Fibroblast of skin of abdomen (primary cell): Measurements from ENCODE around the gene KLHL11.
"Not testable (repeated sequence)": the region's sequence is repeated elsewhere in the genome, so short reads cannot be mapped to it uniquely, and the experiment has no call there.

ENCODE experiments used
- DNase-seq: peaks from one replicate; pipeline ENCODE4 v3.0.0-alpha.2; 2013

The KLHL11 gene

DNA sequence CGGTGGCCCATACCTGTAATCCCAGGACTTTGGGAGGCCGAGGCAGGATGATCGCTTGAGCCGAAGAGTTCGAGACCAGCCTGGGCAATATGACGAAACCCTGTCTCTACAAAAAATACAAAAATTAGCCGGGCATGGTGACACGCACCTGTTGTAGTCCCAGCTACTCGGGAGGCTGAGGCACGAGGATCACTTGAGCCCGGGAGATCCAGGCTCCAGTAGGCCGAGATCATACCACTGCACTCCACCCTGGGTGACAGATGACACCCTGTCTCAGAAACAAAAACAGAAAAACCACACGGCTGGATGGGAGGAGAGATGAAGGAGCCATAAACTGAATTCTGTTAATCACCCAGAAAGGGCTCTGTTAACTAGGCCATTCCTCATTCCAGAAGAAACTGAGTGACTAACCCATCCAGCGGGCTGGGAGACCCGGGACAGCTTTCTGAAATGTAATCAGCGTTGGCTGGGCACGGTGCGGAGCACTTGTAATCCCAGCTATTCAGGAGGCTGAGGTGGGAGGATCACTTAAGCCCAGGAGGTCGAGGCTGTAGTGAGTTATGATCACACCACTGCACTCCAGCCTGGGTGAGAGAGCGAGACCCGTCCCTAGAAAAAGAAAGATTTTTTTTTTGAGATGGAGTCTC is 28.6 kb downstream of the KLHL11 start:
- no peak for DNase-seq

DNA sequence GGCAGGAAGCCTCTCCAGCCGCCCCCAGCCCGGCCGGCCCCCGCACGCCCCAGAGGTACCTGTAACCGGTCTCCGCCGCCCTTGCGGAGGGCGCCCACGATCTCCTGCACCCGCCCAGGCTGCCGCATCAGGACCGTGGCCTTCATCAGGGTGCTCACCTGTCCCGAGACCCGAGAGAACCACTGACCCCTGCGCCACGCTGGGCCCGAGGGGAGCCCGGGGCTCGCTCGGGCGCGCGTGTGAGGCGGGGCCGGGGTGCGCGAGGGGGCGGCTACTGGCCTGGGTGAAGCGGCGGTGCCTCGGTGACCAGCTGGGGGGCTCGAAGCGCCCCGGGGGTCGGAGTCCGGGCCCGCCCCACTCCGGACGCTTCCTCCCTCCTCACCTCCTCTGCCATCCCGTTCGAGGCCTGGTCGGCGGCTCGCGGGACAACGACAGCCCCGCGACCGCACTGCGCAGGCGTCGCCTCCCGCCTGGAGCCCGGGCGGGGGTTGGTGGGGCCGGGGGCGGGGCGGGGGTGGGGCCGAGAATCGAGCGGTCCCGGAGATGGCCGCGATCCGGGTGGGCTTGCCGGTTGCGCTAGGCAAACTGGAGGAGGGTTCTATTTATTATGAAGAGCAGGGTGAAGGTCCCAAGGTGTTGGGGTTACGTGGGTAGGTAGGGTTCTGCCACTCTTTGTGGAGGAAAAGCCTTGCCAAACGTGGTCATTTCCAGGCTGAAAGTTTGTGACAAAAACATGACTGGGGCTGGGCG is 29.2 kb downstream of the KLHL11 start, which contains the start of gene NT5C3B:
TSS of gene NT5C3B (minus strand) at position 433 of the 750 bp plus-strand sequence. CDS start at position 394, 39 bp downstream.
- peak; percentile 51 for DNase-seq

DNA sequence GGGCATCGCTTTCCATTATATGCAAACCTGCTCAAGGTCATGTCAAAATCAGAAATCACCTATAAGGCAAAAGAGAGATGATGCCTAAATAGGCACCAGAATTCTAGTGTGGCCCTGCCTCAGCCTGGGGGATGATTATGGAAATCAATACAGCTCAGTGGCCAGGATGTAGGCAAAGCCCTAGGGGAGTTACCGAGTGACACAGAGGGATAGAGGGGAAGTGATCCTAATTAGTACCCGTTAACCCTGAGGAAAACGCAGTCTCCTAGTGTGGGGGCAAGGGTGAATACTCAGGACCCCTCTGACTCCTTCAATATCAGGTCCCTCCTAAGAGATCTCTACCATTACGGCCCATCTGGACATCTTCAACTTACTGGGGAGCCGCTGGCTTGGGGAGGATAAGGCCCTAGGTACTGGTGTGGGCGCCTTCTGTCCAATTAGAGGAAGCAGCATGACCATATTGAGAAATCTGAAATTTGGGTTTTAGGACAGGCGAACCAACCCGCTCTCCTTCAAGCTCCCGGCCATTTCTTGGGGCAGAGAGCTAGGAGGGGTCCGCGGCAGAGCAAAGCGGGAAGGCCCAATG is 29.9 kb downstream of the KLHL11 start:
- no peak for DNase-seq

DNA sequence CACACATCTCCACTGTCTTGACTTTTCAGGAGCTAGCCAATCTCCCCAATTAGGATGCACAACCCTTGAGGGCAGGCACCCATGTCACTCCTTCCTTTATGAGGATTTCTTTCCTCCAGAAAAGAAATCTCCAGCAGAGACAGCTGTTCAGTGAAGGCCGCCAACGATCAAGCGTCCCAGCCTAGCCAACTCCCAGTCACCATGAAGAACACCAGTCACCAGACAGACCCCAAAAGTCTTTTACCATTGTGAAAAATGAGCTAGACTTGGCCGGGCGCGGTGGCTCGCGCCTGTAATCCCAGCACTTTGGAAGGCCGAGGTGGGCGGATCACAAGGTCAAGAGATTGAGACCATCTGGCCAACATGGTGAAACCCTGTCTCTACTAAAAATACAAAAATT is 35.3 kb downstream of the KLHL11 start:
- DNase-seq = not testable (repeated sequence)

DNA sequence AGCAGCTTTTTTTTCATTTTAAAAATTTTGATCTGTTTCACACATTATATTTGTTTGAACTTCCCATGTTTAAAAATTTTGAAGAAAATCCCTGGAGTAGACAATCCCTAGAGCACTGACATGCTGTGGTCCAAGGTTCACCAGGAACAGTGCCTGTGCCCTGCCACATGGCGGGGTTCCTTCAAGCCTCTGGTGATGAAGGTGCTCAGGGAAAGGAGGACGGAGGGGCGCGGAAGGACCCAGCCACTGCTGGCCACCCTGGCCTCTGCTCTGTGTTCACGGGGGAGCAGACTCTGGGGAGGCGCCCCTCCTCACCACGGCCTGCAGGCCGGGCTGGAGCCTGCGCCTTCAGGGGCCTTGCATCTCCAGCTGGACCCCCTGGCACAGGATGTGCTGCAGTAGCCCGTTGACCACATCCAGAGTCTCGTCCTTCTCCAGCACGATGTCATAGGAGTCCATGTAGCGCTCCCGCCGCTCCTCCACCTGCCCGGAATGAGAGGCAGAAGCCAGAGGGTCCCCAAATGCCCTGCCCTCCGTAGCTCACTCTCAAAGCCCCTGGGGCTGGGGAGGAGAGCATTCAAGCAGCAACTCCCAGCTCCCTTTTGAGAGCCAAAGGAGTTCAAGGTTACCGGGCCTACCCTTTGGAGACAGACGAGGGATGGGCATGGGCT is 39.9 kb downstream of the KLHL11 start:
- no peak for DNase-seq

DNA sequence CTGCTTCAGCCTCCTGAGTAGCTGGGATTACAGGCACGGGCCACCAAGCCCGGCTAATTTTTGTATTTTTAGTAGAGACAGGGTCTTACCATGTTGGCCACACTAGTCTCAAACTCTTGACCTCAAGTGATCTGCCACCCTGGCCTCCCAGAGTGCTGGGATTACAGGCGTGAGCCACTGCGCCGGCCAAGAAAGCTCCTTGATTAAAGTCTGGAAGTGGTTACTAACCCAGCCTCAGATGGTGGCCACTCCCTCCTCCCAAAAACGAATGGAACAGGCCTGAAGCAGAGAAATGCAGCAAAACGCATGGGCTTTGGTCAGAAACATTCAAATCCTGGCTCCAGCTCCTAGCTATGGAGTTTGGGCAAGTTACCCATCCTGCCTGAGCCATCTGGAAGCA is 41.1 kb downstream of the KLHL11 start:
- DNase-seq = no peak

DNA sequence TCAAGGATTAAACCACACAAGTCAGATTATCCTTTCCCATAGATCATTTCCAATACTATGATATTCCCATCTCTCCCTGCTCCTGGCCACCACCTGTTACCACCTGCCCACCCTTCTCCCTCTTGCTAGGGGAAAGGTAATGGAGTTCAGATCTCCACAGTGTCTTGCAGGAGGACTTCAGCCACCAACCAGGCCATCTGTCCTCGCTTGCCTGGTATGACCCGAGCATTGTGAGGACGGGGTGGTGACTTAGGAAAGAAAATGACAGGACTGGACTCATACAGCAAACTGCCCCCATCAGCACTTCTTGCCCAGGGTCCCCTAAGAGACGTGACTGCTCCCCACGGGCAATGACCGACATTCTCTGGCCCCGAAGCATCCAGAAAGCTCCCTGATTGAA is 41.6 kb downstream of the KLHL11 start:
- no peak for DNase-seq

DNA sequence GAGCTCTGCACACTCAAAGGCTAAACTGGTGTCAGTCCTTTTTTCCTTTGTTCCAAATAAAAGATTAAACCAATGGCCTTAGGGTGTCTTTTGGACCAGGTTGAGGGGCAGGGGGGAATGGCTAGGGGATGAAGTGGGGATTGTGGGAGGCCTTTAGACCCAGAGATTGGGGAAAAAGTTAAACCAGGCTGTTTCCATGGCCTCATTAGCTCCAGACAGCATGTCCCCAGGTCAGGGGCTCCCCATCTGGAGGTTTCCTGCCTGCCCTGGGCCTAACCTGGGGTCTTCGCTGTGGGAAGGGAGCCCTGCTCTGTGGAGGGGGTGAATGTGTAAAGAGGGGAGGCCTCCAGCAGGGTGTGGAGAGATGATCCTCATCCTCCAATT is 42.1 kb downstream of the KLHL11 start:
- no peak for DNase-seq

DNA sequence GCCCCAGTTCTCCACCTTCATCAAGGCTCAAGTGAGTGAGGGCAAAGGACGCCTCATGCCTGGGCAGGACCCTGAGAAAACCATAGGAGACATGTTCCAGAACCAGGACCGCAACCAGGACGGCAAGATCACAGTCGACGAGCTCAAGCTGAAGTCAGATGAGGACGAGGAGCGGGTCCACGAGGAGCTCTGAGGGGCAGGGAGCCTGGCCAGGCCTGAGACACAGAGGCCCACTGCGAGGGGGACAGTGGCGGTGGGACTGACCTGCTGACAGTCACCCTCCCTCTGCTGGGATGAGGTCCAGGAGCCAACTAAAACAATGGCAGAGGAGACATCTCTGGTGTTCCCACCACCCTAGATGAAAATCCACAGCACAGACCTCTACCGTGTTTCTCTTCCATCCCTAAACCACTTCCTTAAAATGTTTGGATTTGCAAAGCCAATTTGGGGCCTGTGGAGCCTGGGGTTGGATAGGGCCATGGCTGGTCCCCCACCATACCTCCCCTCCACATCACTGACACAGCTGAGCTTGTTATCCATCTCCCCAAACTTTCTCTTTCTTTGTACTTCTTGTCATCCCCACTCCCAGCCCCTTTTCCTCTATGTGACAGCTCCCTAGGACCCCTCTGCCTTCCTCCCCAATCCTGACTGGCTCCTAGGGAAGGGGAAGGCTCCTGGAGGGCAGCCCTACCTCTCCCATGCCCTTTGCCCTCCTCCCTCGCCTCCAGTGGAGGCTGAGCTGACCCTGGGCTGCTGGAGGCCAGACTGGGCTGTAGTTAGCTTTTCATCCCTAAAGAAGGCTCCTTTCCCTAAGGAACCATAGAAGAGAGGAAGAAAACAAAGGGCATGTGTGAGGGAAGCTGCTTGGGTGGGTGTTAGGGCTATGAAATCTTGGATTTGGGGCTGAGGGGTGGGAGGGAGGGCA is 42.7 kb downstream of the KLHL11 start:
- no peak for DNase-seq

DNA sequence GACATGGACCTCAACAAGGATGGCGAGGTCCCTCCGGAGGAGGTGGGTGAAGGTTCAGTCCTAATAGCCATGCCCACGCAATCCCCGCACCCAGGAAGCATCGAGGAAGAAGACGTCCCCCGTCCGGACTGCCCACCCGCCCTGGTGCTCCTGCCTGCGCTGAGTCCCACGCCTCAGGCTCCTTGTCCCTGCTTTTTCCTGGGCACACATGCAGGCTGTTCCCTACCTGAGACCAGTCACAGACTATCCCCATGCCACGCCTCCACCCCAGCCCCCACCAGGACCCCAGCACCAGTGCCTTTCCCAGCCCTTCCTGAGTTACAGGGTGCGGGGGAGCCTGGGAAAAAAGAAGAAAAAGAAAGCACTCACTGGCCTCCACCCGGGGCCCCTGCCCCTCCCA is 43.4 kb downstream of the KLHL11 start:
- DNase-seq = no peak

DNA sequence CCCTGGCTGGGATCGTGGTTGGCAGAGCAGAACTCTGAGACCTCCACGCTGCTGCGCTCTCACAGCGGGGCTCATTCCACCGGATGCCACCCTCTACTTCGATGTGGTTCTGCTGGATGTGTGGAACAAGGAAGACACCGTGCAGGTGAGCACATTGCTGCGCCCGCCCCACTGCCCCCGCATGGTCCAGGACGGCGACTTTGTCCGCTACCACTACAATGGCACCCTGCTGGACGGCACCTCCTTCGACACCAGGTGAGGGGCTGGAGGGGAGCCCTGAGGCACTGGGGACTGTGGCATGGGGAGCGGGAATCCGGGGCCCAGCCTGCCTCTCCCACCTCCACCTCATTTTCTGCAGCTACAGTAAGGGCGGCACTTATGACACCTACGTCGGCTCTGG is 47.2 kb downstream of the KLHL11 start:
- DNase-seq = no peak

DNA sequence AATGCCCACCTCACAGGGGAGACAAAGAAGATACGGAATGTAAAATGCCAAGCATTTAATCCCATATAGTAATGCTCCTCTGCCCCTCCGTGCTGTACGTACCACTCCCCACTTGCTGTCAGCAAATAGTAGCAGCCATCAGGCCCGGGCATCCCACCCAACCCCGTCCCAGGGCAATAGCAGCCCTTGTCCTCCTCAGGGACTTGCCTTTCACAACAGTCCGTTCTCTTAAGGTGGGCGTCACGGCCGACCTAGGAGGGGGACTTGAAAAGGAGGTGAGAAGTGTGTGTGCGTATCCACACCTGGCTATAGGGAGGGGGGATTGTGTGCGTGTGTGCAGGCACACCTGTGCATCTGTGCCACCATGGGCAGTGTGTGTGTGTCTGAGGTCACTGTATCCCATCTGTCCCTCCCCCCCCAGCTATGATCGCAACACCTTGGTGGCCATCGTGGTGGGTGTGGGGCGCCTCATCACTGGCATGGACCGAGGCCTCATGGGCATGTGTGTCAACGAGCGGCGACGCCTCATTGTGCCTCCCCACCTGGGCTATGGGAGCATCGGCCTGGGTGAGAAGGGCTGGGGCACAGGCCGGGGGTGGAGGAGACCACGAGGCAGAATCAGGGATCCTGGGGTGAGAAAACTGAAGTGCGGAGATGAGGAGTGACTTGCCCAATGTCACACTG is 48.4 kb downstream of the KLHL11 start:
- DNase-seq = no peak

DNA sequence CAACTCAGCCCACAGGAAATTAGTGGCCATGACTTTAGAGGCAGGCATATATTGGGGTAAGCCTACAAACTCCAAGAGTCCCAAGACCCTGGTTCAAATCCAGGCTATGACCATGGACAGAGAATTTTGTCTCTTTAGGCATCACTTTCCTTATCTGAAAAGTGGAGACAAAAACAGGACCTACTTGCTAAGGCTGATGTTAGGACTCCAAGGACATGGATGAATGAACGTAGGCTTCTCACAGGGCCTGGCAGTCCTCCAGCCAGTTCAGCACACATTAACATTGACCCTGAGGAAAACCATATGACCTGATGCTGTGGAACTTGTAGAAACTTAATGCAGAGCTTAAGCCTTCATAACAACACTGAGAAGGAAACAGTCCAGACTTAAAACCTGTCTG is 51.0 kb downstream of the KLHL11 start:
- no peak for DNase-seq

DNA sequence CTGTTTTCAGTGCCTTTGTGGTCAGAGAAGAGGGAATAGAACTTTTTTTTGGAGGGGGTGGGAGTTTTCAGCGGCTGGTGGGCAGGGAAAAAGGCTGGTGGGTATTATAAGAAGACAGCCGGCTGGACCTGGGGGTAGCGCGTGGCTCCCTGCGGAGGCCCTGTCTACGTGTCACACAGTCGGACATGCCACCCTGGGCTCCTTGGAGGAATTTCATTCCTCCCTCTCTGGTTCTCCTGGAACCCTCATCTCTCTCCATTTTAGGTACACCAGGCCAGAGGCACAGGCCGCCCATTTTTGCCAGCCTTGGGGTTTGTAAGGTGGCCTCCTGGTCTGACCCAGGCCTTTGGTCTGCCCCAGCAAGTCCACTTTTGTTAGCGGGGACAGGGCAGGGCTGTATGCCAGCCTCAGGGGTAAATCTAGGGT is 51.5 kb downstream of the KLHL11 start:
- no peak for DNase-seq

DNA sequence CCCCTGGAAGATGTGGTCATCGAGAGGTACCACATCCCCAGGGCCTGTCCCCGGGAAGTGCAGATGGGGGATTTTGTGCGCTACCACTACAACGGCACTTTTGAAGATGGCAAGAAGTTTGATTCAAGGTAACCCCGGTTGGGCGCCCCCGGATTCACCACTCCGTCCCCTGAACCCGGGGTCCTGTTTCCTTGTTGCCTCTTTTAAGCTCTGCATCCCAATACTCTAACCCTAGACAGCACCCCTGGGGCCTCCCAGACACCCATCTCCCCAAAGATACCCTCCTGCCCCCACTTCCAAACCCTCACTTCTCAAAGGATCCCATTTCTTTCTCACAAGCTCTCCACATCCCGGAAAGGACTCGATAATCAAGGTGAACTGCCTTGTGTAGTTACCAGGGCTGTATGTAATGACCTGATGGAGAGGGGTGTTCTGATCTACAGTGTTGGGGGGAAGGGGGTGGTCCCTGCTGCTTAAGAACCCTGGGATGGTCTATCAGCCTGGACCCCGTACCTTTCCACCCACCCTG is 52.0 kb downstream of the KLHL11 start:
- DNase-seq = no peak

DNA sequence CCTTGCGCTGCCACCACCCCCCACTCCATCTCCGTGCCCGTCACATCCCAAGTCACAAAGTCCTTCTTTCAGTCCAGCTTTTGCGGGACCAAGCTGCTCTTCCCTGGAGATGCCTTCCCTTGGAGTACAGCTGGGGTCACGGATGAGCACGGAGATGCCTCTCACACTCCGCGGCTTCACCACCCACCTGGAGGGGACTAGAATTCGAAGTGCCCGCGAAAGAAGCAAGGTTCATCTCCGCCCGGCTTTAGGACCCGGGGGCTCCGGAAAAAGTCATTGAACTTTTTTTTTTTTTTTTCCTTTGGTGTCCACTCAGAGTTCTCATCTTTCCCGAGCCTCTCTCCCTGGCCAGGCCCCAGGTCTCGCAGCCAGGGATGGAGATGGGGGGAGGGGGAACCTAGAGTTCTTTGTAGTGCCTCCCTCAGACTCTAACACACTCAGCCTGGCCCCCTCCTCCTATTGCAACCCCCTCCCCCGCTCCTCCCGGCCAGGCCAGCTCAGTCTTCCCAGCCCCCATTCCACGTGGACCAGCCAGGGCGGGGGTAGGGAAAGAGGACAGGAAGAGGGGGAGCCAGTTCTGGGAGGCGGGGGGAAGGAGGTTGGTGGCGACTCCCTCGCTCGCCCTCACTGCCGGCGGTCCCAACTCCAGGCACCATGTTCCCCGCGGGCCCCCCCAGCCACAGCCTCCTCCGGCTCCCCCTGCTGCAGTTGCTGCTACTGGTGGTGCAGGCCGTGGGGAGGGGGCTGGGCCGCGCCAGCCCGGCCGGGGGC is 52.7 kb downstream of the KLHL11 start, which contains the start of gene FKBP10:
TSS of gene FKBP10 (plus strand) at position 624 of the 771 bp plus-strand sequence. CDS start at position 655, 31 bp downstream.
- peak; percentile 94 for DNase-seq

DNA sequence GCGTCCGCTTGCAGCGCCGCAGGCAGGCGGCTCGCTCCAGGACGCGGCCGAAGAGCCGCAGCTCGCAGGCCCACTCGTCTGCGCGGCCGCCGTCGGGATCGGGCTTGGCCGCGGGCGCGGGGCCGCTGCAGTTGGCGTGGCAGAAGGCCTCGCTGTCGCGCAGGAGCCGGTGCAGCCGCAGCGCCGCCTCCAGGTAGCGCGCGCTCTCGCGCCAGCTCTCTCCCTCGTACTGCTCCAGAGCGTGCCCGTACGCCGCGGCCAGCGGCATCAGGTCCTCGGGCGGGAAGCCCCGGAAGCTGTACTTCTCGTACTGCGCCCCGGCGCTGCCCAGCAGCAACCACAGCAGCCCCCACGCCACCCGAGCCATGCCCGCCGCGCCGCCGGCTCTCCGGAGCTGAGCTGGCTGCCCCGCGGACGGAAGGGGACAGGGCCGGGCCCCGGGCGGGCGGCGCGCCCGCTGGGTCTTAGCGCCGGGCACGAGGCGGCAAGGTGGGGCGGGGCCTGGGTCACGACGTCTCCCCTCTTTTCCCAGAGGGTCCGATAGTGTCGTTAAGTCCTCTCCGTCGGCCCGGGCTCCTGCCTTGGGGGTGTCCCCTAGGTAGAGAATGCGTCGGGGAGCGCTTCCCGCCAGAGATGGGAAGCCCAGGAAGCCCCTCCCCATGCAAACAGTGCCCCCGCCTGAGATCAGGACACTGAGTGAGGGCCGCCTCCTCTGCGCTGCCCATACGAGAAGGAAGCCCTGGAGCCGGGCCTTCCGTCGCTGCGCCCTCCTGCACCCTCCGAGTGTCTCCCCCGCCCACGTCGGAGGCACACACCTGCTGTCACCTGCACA is 53.5 kb downstream of the KLHL11 start, which contains the start of gene P3H4:
TSS of gene P3H4 (minus strand) at position 401 of the 832 bp plus-strand sequence. CDS start at position 367, 34 bp downstream.
- peak; percentile 77 for DNase-seq

DNA sequence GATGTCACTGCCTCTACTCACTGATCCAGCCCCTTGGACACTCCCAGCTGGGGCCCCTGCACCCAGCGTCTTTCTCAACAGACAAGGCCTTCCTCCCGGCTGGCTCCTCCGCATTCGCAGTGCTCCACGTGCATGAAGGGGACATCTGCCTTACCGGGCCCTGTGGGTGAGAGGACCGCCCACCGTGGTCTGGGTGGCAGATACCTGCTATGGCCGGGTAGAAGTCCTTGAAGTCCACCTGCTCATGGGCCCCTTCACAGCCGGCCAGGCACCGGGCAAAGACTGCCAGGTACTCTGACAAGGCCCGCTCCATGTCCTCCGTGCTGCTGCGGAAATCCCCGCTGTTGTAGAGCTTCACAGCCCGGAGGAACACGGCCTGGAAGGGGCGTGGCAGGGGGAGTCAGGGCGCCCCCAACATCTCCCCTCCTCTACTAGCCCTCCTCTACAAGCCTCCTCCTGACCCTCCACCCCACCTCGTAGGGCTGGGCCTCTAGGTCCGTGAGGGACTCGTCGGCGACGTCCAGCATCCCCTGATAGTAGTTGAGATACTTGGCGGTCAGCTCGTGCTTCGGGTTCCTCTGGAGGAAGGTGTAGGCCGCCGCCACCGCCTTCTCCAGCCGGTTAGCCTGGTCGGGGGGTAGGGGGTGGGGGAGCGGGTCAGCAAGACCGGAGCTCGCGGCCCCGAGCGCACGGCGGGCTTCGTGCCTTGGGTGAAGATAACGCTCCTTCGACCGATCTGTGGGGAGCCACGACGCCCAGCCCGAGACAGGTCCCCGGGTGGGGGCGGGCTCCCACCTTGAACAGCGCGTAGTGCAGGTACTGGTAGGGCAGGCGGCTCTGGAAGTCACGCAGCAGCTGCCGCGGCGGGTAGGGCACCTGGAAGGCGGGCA is 54.3 kb downstream of the KLHL11 start:
- no peak for DNase-seq
